Fibroblast of lung (primary cell): ENCODE results near the gene GDF2.

Source experiments
- CTCF ChIP-seq, 2 donors: IDR thresholded peaks in 1 of 2; conservative IDR thresholded peaks in 1 of 2; 1 replicate in 1 of 2; 2 replicates in 1 of 2; pipeline ENCODE4 v1.5.1; 2011 to 2012; ENCODE audit warnings: low read length in 2 of 2, control low read depth in 1 of 2, inconsistent platforms in 1 of 2, low read depth in 1 of 2, mild to moderate bottlenecking in 1 of 2
- EZH2 ChIP-seq: IDR thresholded peaks from 2 replicates; pipeline ENCODE4 v1.5.1; 2012; ENCODE audit warnings: low read length, control low read depth, mild to moderate bottlenecking; ENCODE audit errors: missing control alignments

GRCh38 chr10:47337310-47337709 is 15.1 kb downstream of the GDF2 start:
- no peak for TF ChIP-seq CTCF (conservative IDR thresholded peaks at IDR 0.05 in 1 of 2, IDR thresholded peaks at IDR 0.05 in 1 of 2; ENCODE audit: low read depth in 1 of 2, low read length in 2 of 2)
- no peak for TF ChIP-seq EZH2
